Neuronal stem cell (in vitro differentiated cells): Measurements from ENCODE around the gene DPYSL5.

Experiments
- DNase-seq: peaks from one replicate; pipeline ENCODE4 v3.0.0-alpha.2; 2013; ENCODE audit warnings: low spot score
- H2AFZ ChIP-seq: one replicate; pipeline ENCODE4 v1.6.1; 2013; ENCODE audit warnings: mild to moderate bottlenecking, low read length, inconsistent platforms
- H2AK5ac ChIP-seq: 2 replicates; pipeline ENCODE4 v1.6.1; 2013; ENCODE audit warnings: low read depth, mild to moderate bottlenecking, inconsistent platforms, low read length, moderate library complexity, mixed read lengths
- H2BK120ac ChIP-seq: 2 replicates; pipeline ENCODE4 v1.6.1; 2013; ENCODE audit warnings: low read depth, mild to moderate bottlenecking, inconsistent platforms, low read length, moderate library complexity, mixed read lengths
- H2BK12ac ChIP-seq: one replicate; pipeline ENCODE4 v1.6.1; 2013; ENCODE audit warnings: low read length, inconsistent platforms
- H2BK15ac ChIP-seq: 2 replicates; pipeline ENCODE4 v1.6.1; 2013; ENCODE audit warnings: mild to moderate bottlenecking, low read length, inconsistent platforms, mixed read lengths
- H2BK5ac ChIP-seq: one replicate; pipeline ENCODE4 v1.6.1; 2013; ENCODE audit warnings: inconsistent platforms, mild to moderate bottlenecking, low read length, moderate library complexity
- H3K14ac ChIP-seq: one replicate; pipeline ENCODE4 v1.6.1; 2013; ENCODE audit warnings: low read length, inconsistent platforms
- H3K18ac ChIP-seq: 2 replicates; pipeline ENCODE4 v1.6.1; 2013; ENCODE audit warnings: low read length, inconsistent platforms
- H3K23ac ChIP-seq: 2 replicates; pipeline ENCODE4 v1.6.1; 2013; ENCODE audit warnings: low read depth, mild to moderate bottlenecking, mixed read lengths, low read length, inconsistent platforms; ENCODE audit not compliant: poor library complexity
- H3K27ac ChIP-seq: replicated peaks from 3 replicates; pipeline ENCODE4 v1.5.1; 2013; ENCODE audit warnings: low read length, inconsistent platforms
- H3K27me3 ChIP-seq, 3 experiments: 2 replicates each; pipeline ENCODE4 v1.6.1; 2013; ENCODE audit warnings: low read length in 3 of 3, mild to moderate bottlenecking in 2 of 3, inconsistent platforms in 1 of 3, low read depth in 1 of 3, mixed read lengths in 1 of 3, moderate library complexity in 1 of 3; ENCODE audit not compliant: control insufficient read depth in 3 of 3, insufficient read depth in 3 of 3
- H3K36me3 ChIP-seq, 2 donors: replicated peaks in 1 of 2; 2 replicates each; pipeline ENCODE4 v1.6.1; 2013; ENCODE audit warnings: low read length in 2 of 2; ENCODE audit not compliant: control insufficient read depth in 2 of 2, insufficient read depth in 2 of 2
- H3K4ac ChIP-seq: 2 replicates; pipeline ENCODE4 v1.6.1; 2013; ENCODE audit warnings: inconsistent platforms, mild to moderate bottlenecking, low read length, moderate library complexity
- H3K4me1 ChIP-seq, 2 donors: 1 replicate in 1 of 2; 2 replicates in 1 of 2; pipeline ENCODE4 v1.6.1; 2013; ENCODE audit warnings: low read length in 2 of 2, low read depth in 1 of 2; ENCODE audit not compliant: control insufficient read depth in 2 of 2, insufficient read depth in 1 of 2
- H3K4me2 ChIP-seq: one replicate; pipeline ENCODE4 v1.6.1; 2013; ENCODE audit warnings: mild to moderate bottlenecking, low read length, inconsistent platforms; ENCODE audit not compliant: insufficient read depth, poor library complexity, severe bottlenecking
- H3K4me3 ChIP-seq, 2 donors: 2 replicates each; pipeline ENCODE4 v1.5.1; 2013; ENCODE audit warnings: low read length in 2 of 2, mild to moderate bottlenecking in 2 of 2, inconsistent platforms in 1 of 2, moderate library complexity in 1 of 2
- H3K79me1 ChIP-seq: one replicate; pipeline ENCODE4 v1.6.1; 2013; ENCODE audit warnings: low read depth, mild to moderate bottlenecking, inconsistent platforms, low read length, moderate library complexity
- H3K9ac ChIP-seq: one replicate; pipeline ENCODE4 v1.6.1; 2013; ENCODE audit warnings: mild to moderate bottlenecking, low read depth, low read length, inconsistent platforms; ENCODE audit not compliant: poor library complexity
- H3K9me3 ChIP-seq, 2 donors: replicated peaks in 1 of 2; 2 replicates each; pipeline versions ENCODE3 to v1.6.1; 2013; ENCODE audit warnings: low read length in 2 of 2, mild to moderate bottlenecking in 2 of 2, inconsistent platforms in 1 of 2, low read depth in 1 of 2, mixed read lengths in 1 of 2, moderate library complexity in 1 of 2; ENCODE audit not compliant: control insufficient read depth in 2 of 2, insufficient read depth in 1 of 2
- H4K8ac ChIP-seq: one replicate; pipeline ENCODE4 v1.6.1; 2013; ENCODE audit warnings: low read depth, mild to moderate bottlenecking, inconsistent platforms, low read length, moderate library complexity
- H4K91ac ChIP-seq: one replicate; pipeline ENCODE4 v1.6.1; 2013; ENCODE audit warnings: low read length, low read depth, mild to moderate bottlenecking, inconsistent platforms; ENCODE audit not compliant: poor library complexity
- WGBS, 2 donors: extraction: QIAGEN DNeasy Blood & Tissue Kit; methylation state at CpG; one replicate each; pipeline ENCODE4 v1.1.7; 2013; ENCODE audit warnings: missing lambda C conversion rate in 2 of 2, mixed read lengths in 1 of 2; ENCODE audit not compliant: insufficient read length in 2 of 2, insufficient replicate concordance in 1 of 2; ENCODE audit errors: extremely low coverage in 2 of 2; 5-methylcytosine and 5-hydroxymethylcytosine counted together

The DPYSL5 gene

GRCh38 chr2:26925100-26925791, 77.3 kb downstream of the DPYSL5 start:
- Histone ChIP-seq H3K4ac (no peak overlapping the region), H2BK120ac (no peak overlapping the region), H3K27me3 (no peaks in the 10 kb centered on the region), H3K4me2 (peak overlapping the region; percentile 37), H2BK5ac (peak overlapping the region; percentile 91), H3K9ac (no peak overlapping the region), H2AFZ (no peak overlapping the region), H2AK5ac (peak overlapping the region; percentile 77), H3K9me3 (peaks cover 0 to 2% of the 10 kb centered on the region in 2 donors), H3K4me1 (peaks cover 20 to 39% of the 10 kb centered on the region in 2 donors), H4K8ac (no peak overlapping the region), H3K14ac (no peak overlapping the region), H3K27ac (peak overlapping the region; percentile 74), H3K79me1 (peaks cover 11% of the 10 kb centered on the region), H3K23ac (no peak overlapping the region), H3K18ac (peak overlapping the region; percentile 66), H4K91ac (no peak overlapping the region), H2BK15ac (no peak overlapping the region), H3K36me3 (peaks cover 24 to 78% of the 10 kb centered on the region in 2 donors), H2BK12ac (peak overlapping the region; percentile 82), H3K4me3 (no peak overlapping the region)
- no CpG with 5 or more reads among the region's 9 CpGs for WGBS, 2 donors
- no peak for DNase-seq

DNA sequence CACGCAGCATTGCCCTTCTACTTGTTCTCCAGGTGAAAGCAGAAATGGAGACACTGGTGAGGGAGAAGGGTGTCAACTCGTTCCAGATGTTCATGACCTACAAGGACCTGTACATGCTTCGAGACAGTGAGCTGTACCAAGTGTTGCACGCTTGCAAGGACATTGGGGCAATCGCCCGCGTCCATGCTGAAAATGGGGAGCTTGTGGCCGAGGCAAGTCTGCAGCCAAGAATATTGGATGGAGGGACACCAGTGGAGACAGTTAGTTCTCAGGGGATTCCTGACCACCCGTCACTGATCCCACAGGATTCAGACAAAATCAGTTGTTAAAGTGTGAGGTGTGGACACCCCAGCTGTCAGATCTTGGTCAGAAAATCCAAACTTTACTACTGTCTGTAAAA, 79.3 kb downstream of the DPYSL5 start:
- peaks cover 0 to 2% of the 10 kb centered on the region in 2 donors for H3K9me3 ChIP-seq
- H2AFZ ChIP-seq: no peak overlapping the region
- H3K79me1 ChIP-seq: peaks cover 11% of the 10 kb centered on the region
- H4K8ac ChIP-seq: no peak overlapping the region
- H4K91ac ChIP-seq: no peak overlapping the region
- peak overlapping the region; percentile 22 for H3K23ac ChIP-seq
- H3K9ac ChIP-seq: no peak overlapping the region
- no peak overlapping the region for H2BK5ac ChIP-seq
- WGBS, 2 donors: no CpG with 5 or more reads among the region's 9 CpGs
- H3K4me3 ChIP-seq: no peak overlapping the region
- peak overlapping the region; percentile 48 for H3K18ac ChIP-seq
- H2BK15ac ChIP-seq: no peak overlapping the region
- no peaks in the 10 kb centered on the region for H3K27me3 ChIP-seq
- H3K36me3 ChIP-seq: peaks cover 30 to 79% of the 10 kb centered on the region in 2 donors
- no peak for DNase-seq
- H3K27ac ChIP-seq: no peak overlapping the region
- no peak overlapping the region for H2BK120ac ChIP-seq
- no peak overlapping the region for H3K14ac ChIP-seq
- H2AK5ac ChIP-seq: no peak overlapping the region
- H2BK12ac ChIP-seq: no peak overlapping the region
- H3K4ac ChIP-seq: no peak overlapping the region
- peaks cover 15 to 28% of the 10 kb centered on the region in 2 donors for H3K4me1 ChIP-seq
- no peak overlapping the region for H3K4me2 ChIP-seq

GRCh38 chr2:26932974-26933373, 85.0 kb downstream of the DPYSL5 start:
- peak overlapping the region; percentile 37 for H3K9ac ChIP-seq
- no peak overlapping the region for H4K8ac ChIP-seq
- no peak overlapping the region for H3K27ac ChIP-seq
- H4K91ac ChIP-seq: no peak overlapping the region
- no peaks in the 10 kb centered on the region for H3K9me3 ChIP-seq
- no peak overlapping the region for H2BK120ac ChIP-seq
- no peak for DNase-seq
- H2BK5ac ChIP-seq: no peak overlapping the region
- H3K14ac ChIP-seq: peak overlapping the region; percentile 21
- H3K18ac ChIP-seq: no peak overlapping the region
- WGBS, 2 donors: no CpG with 5 or more reads among the region's 11 CpGs
- peaks cover 0 to 3% of the 10 kb centered on the region in 2 donors for H3K4me1 ChIP-seq
- peak overlapping the region; percentile 43 for H3K23ac ChIP-seq
- H3K36me3 ChIP-seq: peaks cover 54 to 88% of the 10 kb centered on the region in 2 donors
- no peak overlapping the region for H2AFZ ChIP-seq
- no peak overlapping the region for H3K4ac ChIP-seq
- no peak overlapping the region for H2BK12ac ChIP-seq
- H3K79me1 ChIP-seq: peaks cover 8% of the 10 kb centered on the region
- no peak overlapping the region for H3K4me2 ChIP-seq
- H3K27me3 ChIP-seq: no peaks in the 10 kb centered on the region
- H3K4me3 ChIP-seq: peak overlapping the region in 1 of 2 donors; percentile 31
- H2AK5ac ChIP-seq: no peak overlapping the region
- H2BK15ac ChIP-seq: no peak overlapping the region

GRCh38 chr2:26933431-26934334, 85.8 kb downstream of the DPYSL5 start:
- no peak overlapping the region for H3K4ac ChIP-seq
- no peak overlapping the region for H3K14ac ChIP-seq
- WGBS, 2 donors: no CpG with 5 or more reads among the region's 16 CpGs
- peak overlapping the region in 1 of 2 donors; percentile 31 for H3K4me3 ChIP-seq
- H3K79me1 ChIP-seq: peaks cover 8% of the 10 kb centered on the region
- no peak overlapping the region for H2AFZ ChIP-seq
- no peak overlapping the region for H2BK5ac ChIP-seq
- peak overlapping the region; percentile 67 for H3K23ac ChIP-seq
- no peak for DNase-seq
- H4K8ac ChIP-seq: no peak overlapping the region
- no peak overlapping the region for H3K4me2 ChIP-seq
- no peak overlapping the region for H2BK120ac ChIP-seq
- H3K36me3 ChIP-seq: peaks cover 50 to 88% of the 10 kb centered on the region in 2 donors
- no peak overlapping the region for H2BK12ac ChIP-seq
- peaks cover 0 to 3% of the 10 kb centered on the region in 2 donors for H3K4me1 ChIP-seq
- no peak overlapping the region for H3K27ac ChIP-seq
- H2BK15ac ChIP-seq: no peak overlapping the region
- H2AK5ac ChIP-seq: no peak overlapping the region
- no peak overlapping the region for H4K91ac ChIP-seq
- H3K9me3 ChIP-seq: no peaks in the 10 kb centered on the region
- H3K27me3 ChIP-seq: no peaks in the 10 kb centered on the region
- no peak overlapping the region for H3K18ac ChIP-seq
- no peak overlapping the region for H3K9ac ChIP-seq
